Right forelimb (tissue), 1 donor: Measurements from ENCODE around the gene CDK4.
"Not testable (repeated sequence)": the region's sequence is repeated elsewhere in the genome, so short reads cannot be mapped to it uniquely, and the experiment has no call there.

Source experiments
- DNase-seq: peaks from one replicate; pipeline ENCODE4 v3.0.0-alpha.2; 2018

The CDK4 gene

GRCh38 chr12:57751788-57752667 lies at the start of gene CDK4:
CDK4 (minus strand) TSS chr12:57752310; CDS start chr12:57751717, 593 bp downstream.
- DNase-seq = peak; percentile 99

GRCh38 chr12:57800965-57801364 lies 48.9 kb upstream of the CDK4 start:
- no peak for DNase-seq

- DNase-seq = no peak
Measured at GRCh38 chr12:57797933-57798332, 45.8 kb upstream of the CDK4 start.

GRCh38 chr12:57796996-57797395 lies 44.9 kb upstream of the CDK4 start:
- no peak for DNase-seq

GRCh38 chr12:57795354-57795753 lies 43.2 kb upstream of the CDK4 start:
- DNase-seq = no peak

- DNase-seq = no peak
Measured at GRCh38 chr12:57793920-57794319, 41.8 kb upstream of the CDK4 start.

- no peak for DNase-seq
Measured at GRCh38 chr12:57783861-57784260, 31.8 kb upstream of the CDK4 start.

GRCh38 chr12:57783466-57783801 lies 31.3 kb upstream of the CDK4 start:
- no peak for DNase-seq

GRCh38 chr12:57782608-57783465 lies 30.7 kb upstream of the CDK4 start, which contains the start of gene TSFM:
TSFM (plus strand) TSS chr12:57782787; CDS start chr12:57782802, 15 bp downstream.
- DNase-seq = peak; percentile 97

- no peak for DNase-seq
Measured at GRCh38 chr12:57782243-57782607, 30.1 kb upstream of the CDK4 start.

- DNase-seq = no peak
Measured at GRCh38 chr12:57781801-57782200, 29.7 kb upstream of the CDK4 start.

GRCh38 chr12:57781244-57781643 lies 29.1 kb upstream of the CDK4 start:
- no peak for DNase-seq

GRCh38 chr12:57780284-57780897 lies 28.3 kb upstream of the CDK4 start:
- no peak for DNase-seq

GRCh38 chr12:57779736-57780135 lies 27.6 kb upstream of the CDK4 start:
- no peak for DNase-seq

- DNase-seq = no peak
Measured at GRCh38 chr12:57777911-57778310, 25.8 kb upstream of the CDK4 start.

GRCh38 chr12:57777367-57777766 lies 25.3 kb upstream of the CDK4 start:
- DNase-seq = no peak

- DNase-seq = no peak
Measured at GRCh38 chr12:57776247-57776587, 24.1 kb upstream of the CDK4 start.

GRCh38 chr12:57775563-57776246 lies 23.6 kb upstream of the CDK4 start:
- DNase-seq = no peak

GRCh38 chr12:57775044-57775443 lies 22.9 kb upstream of the CDK4 start:
- DNase-seq = no peak

- DNase-seq = not testable (repeated sequence)
Measured at GRCh38 chr12:57774634-57775033, 22.5 kb upstream of the CDK4 start.

GRCh38 chr12:57772429-57773322 lies 20.6 kb upstream of the CDK4 start, which contains the start of gene EEF1AKMT3:
EEF1AKMT3 (plus strand) TSS chr12:57772614; CDS start chr12:57772725, 111 bp downstream.
- DNase-seq = peak; percentile 79
